ENCODE data around the gene MCRIP1.

The MCRIP1 gene

DNA sequence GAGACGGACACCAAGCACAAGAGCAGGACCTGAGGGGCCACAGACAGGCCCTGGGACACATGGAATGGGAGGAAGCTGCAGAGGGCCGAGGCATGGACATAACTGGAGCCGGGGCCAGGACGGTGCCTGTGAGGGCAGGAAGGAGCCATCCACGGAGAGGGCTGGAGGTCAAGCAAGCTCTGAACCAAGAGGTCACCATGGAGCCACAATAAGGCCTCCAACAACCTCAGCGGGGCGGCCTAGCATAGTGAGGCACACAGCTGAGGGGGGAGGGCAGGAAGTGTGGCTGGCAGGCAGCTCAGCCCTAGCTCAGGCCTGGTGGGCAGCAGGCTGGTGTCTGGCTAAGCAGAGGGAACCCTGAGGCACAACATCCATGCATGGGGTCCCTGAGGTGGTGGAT is 4.4 kb downstream of the MCRIP1 start:
- no peak for DNase-seq (ENCODE audit: low read depth)
- TF ChIP-seq, protein P1, sequence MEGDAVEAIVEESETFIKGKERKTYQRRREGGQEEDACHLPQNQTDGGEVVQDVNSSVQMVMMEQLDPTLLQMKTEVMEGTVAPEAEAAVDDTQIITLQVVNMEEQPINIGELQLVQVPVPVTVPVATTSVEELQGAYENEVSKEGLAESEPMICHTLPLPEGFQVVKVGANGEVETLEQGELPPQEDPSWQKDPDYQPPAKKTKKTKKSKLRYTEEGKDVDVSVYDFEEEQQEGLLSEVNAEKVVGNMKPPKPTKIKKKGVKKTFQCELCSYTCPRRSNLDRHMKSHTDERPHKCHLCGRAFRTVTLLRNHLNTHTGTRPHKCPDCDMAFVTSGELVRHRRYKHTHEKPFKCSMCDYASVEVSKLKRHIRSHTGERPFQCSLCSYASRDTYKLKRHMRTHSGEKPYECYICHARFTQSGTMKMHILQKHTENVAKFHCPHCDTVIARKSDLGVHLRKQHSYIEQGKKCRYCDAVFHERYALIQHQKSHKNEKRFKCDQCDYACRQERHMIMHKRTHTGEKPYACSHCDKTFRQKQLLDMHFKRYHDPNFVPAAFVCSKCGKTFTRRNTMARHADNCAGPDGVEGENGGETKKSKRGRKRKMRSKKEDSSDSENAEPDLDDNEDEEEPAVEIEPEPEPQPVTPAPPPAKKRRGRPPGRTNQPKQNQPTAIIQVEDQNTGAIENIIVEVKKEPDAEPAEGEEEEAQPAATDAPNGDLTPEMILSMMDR (conservative IDR thresholded peaks at IDR 0.05; ENCODE audit: control insufficient read depth, insufficient read depth, low read depth, low read length), result no peak
- no peak overlapping the region for H3K4me3 ChIP-seq (ENCODE audit: control insufficient read depth, low read depth, low read length)

DNA sequence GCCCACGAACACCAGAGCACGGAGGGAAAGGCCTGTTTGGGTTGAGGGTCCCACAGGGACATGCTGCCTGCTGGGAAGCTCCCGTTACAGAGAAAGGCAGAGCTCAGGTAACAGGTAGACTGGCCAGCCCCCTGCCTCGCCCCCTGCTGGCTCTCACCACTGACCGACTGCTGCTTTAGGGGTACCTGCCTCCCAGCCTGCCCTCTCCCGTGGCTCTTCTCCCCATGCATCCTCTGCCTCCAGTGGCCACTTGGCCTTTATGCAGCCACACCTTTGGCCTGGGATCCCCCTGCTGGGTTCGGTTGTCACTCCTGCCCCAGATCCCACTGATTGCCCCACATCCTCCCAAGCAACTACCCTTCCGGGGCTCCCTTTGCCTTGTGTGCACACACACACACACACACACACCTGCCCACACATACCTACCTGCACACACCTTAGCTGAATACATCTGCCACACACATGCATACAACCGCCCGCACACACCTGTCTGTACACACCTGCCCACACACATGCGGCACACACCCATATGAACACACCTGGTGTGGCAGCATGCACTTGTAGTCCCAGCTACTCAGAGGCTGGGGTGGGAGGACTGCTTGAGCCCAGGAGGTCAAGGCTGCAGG is 7.1 kb downstream of the MCRIP1 start:
- DNase-seq (ENCODE audit: low read depth), result no peak
- H3K4me3 ChIP-seq (ENCODE audit: control insufficient read depth, low read depth, low read length), result no peak overlapping the region
- TF ChIP-seq, protein P1 (conservative IDR thresholded peaks at IDR 0.05; ENCODE audit: control insufficient read depth, insufficient read depth, low read depth, low read length), result no peak

DNA sequence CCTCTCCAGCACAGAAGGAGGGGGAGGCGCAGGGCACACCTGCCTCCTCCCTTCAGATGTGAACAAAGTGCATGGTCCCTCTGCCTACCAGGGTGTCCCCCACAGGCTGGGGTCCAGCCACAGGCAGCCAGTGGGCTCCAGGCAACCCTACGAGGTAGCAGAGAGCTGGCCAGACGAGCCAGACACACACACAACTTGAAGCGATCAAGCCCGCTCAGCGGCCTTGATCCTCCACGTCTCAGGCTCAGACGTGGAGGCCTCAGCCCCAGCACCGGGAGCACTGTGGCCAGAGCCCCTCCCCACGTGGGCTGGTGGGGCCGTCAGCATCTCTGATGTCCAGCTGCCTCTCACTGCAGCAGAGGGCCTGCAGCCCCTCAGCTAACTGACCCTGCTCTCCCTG is 8.5 kb downstream of the MCRIP1 start:
- no peak overlapping the region for H3K4me3 ChIP-seq (ENCODE audit: control insufficient read depth, low read depth, low read length)
- DNase-seq (ENCODE audit: low read depth), result no peak
- TF ChIP-seq, protein P1 (conservative IDR thresholded peaks at IDR 0.05; ENCODE audit: control insufficient read depth, insufficient read depth, low read depth, low read length), result no peak

DNA sequence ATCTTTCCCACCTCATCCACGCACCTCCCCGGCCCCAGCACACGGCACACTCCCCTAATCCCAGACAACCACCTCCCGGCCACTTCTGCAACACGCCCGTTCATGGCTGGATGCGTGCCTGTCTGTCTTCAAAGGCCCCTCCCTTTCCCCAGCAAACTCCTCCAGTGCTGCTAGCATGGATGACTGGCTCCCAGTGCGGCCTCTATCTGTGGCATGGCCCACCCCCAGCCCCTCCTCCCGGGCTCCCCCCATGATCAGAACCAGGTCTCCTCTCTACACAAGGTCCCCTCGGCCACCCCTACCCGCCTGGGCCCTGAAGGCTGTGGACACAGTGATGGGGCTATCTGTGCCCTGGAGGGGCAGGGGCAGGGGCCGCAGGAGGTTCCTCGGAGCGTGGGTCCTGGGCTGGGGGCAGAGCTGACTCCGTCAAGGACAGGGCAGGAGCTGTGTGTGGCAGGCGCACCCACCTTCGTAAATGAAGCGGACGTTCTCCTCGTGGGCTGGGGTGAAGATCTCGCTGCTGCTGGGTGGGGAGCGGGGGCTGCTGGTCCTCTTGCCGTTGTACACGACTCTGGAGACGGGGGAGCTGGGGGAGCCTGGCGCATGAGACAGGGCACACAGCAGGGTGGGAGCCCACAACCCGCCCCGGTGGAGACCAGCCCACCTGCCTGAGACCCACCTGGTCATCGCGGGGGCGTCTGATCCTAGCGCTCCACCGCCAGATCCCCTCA is 9.1 kb downstream of the MCRIP1 start:
- DNase-seq (ENCODE audit: low read depth), result no peak
- H3K4me3 ChIP-seq (ENCODE audit: control insufficient read depth, low read depth, low read length), result no peak overlapping the region
- TF ChIP-seq, protein P1 (conservative IDR thresholded peaks at IDR 0.05; ENCODE audit: control insufficient read depth, insufficient read depth, low read depth, low read length), result no peak

DNA sequence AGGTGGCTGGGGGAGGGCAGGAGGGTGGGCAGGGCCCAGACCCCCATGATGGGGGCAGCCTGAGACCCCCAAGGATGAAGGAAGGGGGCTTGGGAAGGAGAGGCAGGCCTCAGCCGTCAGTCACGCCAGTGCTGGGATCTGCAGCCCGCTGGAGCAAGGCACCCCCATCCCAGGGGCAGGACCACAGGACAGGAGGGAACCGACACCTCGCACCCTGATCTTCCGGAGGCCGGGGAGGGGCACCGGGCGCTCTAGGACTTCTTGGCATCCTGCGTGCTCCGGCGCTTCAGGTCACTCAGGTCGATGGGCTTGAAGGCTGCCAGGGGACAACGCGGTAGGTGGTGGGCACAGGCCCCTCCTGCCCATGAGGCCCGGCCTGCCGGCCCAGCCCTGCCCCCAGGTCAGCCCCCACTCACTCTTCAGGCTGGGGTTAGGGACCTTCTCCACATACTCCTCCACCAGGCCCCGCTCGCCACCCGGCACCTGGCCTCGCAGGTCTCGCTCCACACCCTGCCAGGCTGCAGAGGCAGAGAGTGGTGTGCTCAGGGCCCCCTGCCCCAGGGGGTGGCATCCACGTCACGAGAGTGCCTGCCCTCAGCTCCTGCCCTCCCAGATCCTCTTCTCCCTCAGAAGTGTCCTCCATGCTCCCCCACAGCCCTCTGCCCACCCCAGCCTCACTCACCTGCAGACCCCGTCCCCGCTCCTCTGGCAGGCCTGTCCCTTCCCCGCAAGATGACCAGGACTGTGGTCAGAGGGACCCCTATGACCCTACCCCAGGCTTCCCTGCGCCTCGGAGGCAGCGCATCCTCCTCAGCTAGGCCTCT is 9.9 kb downstream of the MCRIP1 start:
- no peak overlapping the region for H3K4me3 ChIP-seq (ENCODE audit: control insufficient read depth, low read depth, low read length)
- DNase-seq (ENCODE audit: low read depth), result no peak
- TF ChIP-seq, protein P1 (conservative IDR thresholded peaks at IDR 0.05; ENCODE audit: control insufficient read depth, insufficient read depth, low read depth, low read length), result no peak

DNA sequence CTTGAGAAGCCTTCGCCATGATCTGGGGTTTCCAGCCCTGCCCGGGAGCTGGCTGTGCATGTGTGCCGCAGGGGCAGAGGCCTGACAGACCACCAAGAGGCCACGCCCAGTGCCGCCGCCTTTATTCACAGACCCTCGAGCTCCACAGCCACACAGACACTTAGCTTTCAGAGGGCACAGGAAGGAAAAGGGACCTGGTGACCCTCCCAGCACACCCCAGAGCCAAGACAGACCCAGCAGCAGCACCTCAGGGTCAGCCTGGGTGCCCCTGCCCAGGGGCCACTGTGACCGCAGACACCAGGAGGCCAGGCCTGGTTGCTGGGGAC is 10.8 kb downstream of the MCRIP1 start:
- TF ChIP-seq, protein P1 (conservative IDR thresholded peaks at IDR 0.05; ENCODE audit: control insufficient read depth, insufficient read depth, low read depth, low read length), result no peak
- DNase-seq (ENCODE audit: low read depth), result no peak
- no peak overlapping the region for H3K4me3 ChIP-seq (ENCODE audit: control insufficient read depth, low read depth, low read length)
